ENCODE data around the gene STAM2.
"Not testable (repeated sequence)": the region's sequence is repeated elsewhere in the genome, so short reads cannot be mapped to it uniquely, and the experiment has no call there.

STAM2 gene

DNA sequence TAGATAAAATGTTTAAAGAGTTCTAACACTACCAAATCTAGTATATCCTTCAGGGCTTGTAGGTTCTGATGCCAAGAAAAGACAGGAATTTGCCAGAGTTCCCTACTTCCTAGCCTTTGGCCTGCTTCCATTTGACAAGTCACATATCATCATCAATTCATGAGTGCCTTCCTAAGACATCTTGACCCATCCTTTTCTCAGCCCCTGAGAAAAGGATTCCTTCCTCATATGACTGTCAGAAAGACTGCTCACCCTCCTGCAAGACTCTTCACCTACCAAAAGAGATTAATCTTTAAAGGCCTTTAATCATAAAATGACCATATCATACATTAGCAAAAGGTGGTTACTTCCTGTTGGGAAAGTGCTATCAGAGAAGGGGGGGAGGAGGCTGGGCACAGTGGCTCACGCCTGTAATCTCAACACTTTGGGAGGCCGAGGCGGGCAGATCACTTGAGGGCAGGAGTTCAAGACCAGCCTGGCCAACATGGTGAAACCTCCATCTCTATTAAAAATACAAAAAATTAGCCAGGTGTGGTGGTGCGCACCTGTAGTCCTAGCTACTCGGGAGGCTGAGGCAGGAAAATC, 3.3 kb downstream of the STAM2 start:
- peak overlapping the region; percentile 56 for H3K27ac ChIP-seq (ENCODE audit: low read depth, low read length)
- not testable (repeated sequence) for H2AFZ ChIP-seq (ENCODE audit: low read length, unreplicated experiment)

DNA sequence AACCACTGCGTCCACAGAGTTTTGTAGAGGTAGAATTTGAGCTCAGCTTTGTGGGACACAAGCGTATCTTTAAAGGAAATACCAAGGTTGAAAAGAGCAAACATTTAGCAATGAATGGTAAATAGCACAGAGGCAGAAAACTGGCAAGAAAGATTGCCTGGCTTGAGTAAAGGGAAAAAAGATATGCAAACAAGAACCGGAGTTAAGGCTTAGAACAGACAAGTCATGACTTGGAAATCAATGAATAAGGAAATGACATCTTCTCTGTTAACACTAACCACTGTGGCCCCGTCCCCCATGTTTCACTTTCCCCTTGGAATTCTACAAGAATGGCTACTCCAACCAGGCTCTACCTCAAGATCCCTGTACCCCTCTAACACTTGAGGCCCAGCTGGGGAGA, 3.8 kb downstream of the STAM2 start:
- peaks cover 38% of the 10 kb centered on the region for H3K4me1 ChIP-seq (ENCODE audit: control insufficient read depth, insufficient read depth, low read length, unreplicated experiment)
- peak overlapping the region; percentile 3 for H2AFZ ChIP-seq (ENCODE audit: low read length, unreplicated experiment)

More for the DNA sequence above, 3.3 kb downstream of the STAM2 start:
- not testable (repeated sequence) for H3K36me3 ChIP-seq (ENCODE audit: insufficient read depth, low read length); H3K27me3 ChIP-seq (ENCODE audit: insufficient read depth, low read length); H3K4me3 ChIP-seq (ENCODE audit: low read depth, low read length)
- Histone ChIP-seq H3K4me1 (ENCODE audit: control insufficient read depth, insufficient read depth, low read length, unreplicated experiment) (peaks cover 34% of the 10 kb centered on the region), H3K79me2 (ENCODE audit: control insufficient read depth, insufficient read depth, low read length, unreplicated experiment) (peaks cover 62% of the 10 kb centered on the region)

DNA sequence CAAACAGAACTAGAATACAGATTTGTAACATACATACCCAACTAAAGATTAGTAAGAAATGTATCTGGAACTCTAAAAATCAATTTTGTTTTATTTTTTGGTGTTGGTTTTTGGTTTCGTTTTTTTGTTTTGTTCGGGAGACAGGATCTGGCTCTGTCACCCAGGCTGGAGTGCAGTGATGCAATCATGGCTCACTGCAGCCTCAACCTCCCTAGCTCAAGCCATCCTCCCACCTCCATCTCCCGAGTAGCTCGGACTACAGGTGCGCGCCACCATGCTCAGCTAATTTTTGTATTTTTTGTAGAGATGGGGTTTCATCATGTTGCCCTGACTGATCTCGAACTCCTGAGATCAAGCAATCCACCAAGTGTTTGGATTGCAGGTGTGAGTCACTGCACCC, 6.4 kb downstream of the STAM2 start:
- not testable (repeated sequence) for H3K27me3 ChIP-seq (ENCODE audit: insufficient read depth, low read length); H2AFZ ChIP-seq (ENCODE audit: low read length, unreplicated experiment); H3K36me3 ChIP-seq (ENCODE audit: insufficient read depth, low read length)
- H3K4me1 ChIP-seq (ENCODE audit: control insufficient read depth, insufficient read depth, low read length, unreplicated experiment): peaks cover 40% of the 10 kb centered on the region
- peak overlapping the region; percentile 18; the same call in 1 of the 2 replicates for H3K27ac ChIP-seq (ENCODE audit: low read depth, low read length)
- H3K79me2 ChIP-seq (ENCODE audit: control insufficient read depth, insufficient read depth, low read length, unreplicated experiment): peaks cover 80% of the 10 kb centered on the region
- peak overlapping the region; percentile 30 for H3K4me3 ChIP-seq (ENCODE audit: low read depth, low read length)

More for the DNA sequence above, 3.8 kb downstream of the STAM2 start:
- peak overlapping the region; percentile 33 for H3K4me3 ChIP-seq (ENCODE audit: low read depth, low read length)
- H3K79me2 ChIP-seq (ENCODE audit: control insufficient read depth, insufficient read depth, low read length, unreplicated experiment): peaks cover 67% of the 10 kb centered on the region
- no peaks in the 10 kb centered on the region for H3K27me3 ChIP-seq (ENCODE audit: insufficient read depth, low read length)
- H3K36me3 ChIP-seq (ENCODE audit: insufficient read depth, low read length): no peaks in the 10 kb centered on the region
- peak overlapping the region; percentile 56 for H3K27ac ChIP-seq (ENCODE audit: low read depth, low read length)

- Histone ChIP-seq H3K4me1 (ENCODE audit: control insufficient read depth, insufficient read depth, low read length, unreplicated experiment) (peaks cover 35% of the 10 kb centered on the region), H3K79me2 (ENCODE audit: control insufficient read depth, insufficient read depth, low read length, unreplicated experiment) (peaks cover 77% of the 10 kb centered on the region), H3K4me3 (ENCODE audit: low read depth, low read length) (peak overlapping the region; percentile 67), H3K27ac (ENCODE audit: low read depth, low read length) (peak overlapping the region; percentile 56; the same call in 1 of the 2 replicates)
- H2AFZ ChIP-seq (ENCODE audit: low read length, unreplicated experiment); H3K27me3 ChIP-seq (ENCODE audit: insufficient read depth, low read length); H3K36me3 ChIP-seq (ENCODE audit: insufficient read depth, low read length): not testable (repeated sequence)
These were observed 8.1 kb downstream of the STAM2 start for GRCh38 chr2:152167470-152167869.

- H3K79me2 ChIP-seq (ENCODE audit: control insufficient read depth, insufficient read depth, low read length, unreplicated experiment): peaks cover 76% of the 10 kb centered on the region
These were observed 8.5 kb downstream of the STAM2 start for GRCh38 chr2:152167065-152167464.

DNA sequence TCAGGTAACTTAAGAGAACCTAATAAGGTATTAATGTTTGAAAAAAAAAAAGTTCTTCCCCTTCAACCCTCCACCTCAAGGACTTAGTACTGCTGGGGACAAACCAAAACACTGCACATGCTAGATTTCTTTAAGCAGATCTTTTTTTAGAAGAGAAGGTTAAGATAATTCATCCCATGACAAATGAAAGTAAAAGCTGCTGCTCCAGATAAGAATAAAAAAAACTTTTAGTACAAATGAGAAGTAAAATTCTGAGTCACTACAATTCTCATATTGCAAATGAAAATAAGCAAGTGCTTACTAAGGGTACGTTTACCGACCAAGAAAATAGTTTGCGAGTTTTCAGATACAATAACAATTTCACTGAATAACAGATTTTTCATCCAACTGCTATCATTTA, 8.9 kb downstream of the STAM2 start:
- Histone ChIP-seq H3K27ac (ENCODE audit: low read depth, low read length) (peak overlapping the region; percentile 56), H3K79me2 (ENCODE audit: control insufficient read depth, insufficient read depth, low read length, unreplicated experiment) (peaks cover 76% of the 10 kb centered on the region), H3K27me3 (ENCODE audit: insufficient read depth, low read length) (no peaks in the 10 kb centered on the region), H3K4me1 (ENCODE audit: control insufficient read depth, insufficient read depth, low read length, unreplicated experiment) (peaks cover 27% of the 10 kb centered on the region), H2AFZ (ENCODE audit: low read length, unreplicated experiment) (no peak overlapping the region), H3K36me3 (ENCODE audit: insufficient read depth, low read length) (no peaks in the 10 kb centered on the region), H3K4me3 (ENCODE audit: low read depth, low read length) (peak overlapping the region; percentile 67)

More at GRCh38 chr2:152167065-152167464, 8.5 kb downstream of the STAM2 start:
- H3K4me3 ChIP-seq (ENCODE audit: low read depth, low read length): peak overlapping the region; percentile 67
- no peaks in the 10 kb centered on the region for H3K36me3 ChIP-seq (ENCODE audit: insufficient read depth, low read length)
- peak overlapping the region; percentile 56 for H3K27ac ChIP-seq (ENCODE audit: low read depth, low read length)
- H2AFZ ChIP-seq (ENCODE audit: low read length, unreplicated experiment): no peak overlapping the region
- H3K4me1 ChIP-seq (ENCODE audit: control insufficient read depth, insufficient read depth, low read length, unreplicated experiment): peaks cover 31% of the 10 kb centered on the region
- H3K27me3 ChIP-seq (ENCODE audit: insufficient read depth, low read length): no peaks in the 10 kb centered on the region

- no peaks in the 10 kb centered on the region for H3K36me3 ChIP-seq (ENCODE audit: insufficient read depth, low read length)
- no peak overlapping the region for H3K27ac ChIP-seq (ENCODE audit: low read depth, low read length)
- peaks cover 25% of the 10 kb centered on the region for H3K4me1 ChIP-seq (ENCODE audit: control insufficient read depth, insufficient read depth, low read length, unreplicated experiment)
- no peak overlapping the region for H2AFZ ChIP-seq (ENCODE audit: low read length, unreplicated experiment)
- H3K4me3 ChIP-seq (ENCODE audit: low read depth, low read length): peak overlapping the region; percentile 67
- H3K79me2 ChIP-seq (ENCODE audit: control insufficient read depth, insufficient read depth, low read length, unreplicated experiment): peaks cover 75% of the 10 kb centered on the region
- no peaks in the 10 kb centered on the region for H3K27me3 ChIP-seq (ENCODE audit: insufficient read depth, low read length)
These were observed 9.8 kb downstream of the STAM2 start for GRCh38 chr2:152165780-152166179.

- Histone ChIP-seq H3K4me3 (ENCODE audit: low read depth, low read length) (no peak overlapping the region), H3K79me2 (ENCODE audit: control insufficient read depth, insufficient read depth, low read length, unreplicated experiment) (peaks cover 70% of the 10 kb centered on the region), H3K27ac (ENCODE audit: low read depth, low read length) (no peak overlapping the region), H3K36me3 (ENCODE audit: insufficient read depth, low read length) (no peaks in the 10 kb centered on the region), H3K27me3 (ENCODE audit: insufficient read depth, low read length) (no peaks in the 10 kb centered on the region), H2AFZ (ENCODE audit: low read length, unreplicated experiment) (no peak overlapping the region), H3K4me1 (ENCODE audit: control insufficient read depth, insufficient read depth, low read length, unreplicated experiment) (peaks cover 25% of the 10 kb centered on the region)
These were observed 10.3 kb downstream of the STAM2 start for GRCh38 chr2:152165306-152165705.

GRCh38 chr2:152163669-152164068, 11.9 kb downstream of the STAM2 start:
- not testable (repeated sequence) for H3K36me3 ChIP-seq (ENCODE audit: insufficient read depth, low read length); H3K27me3 ChIP-seq (ENCODE audit: insufficient read depth, low read length); H2AFZ ChIP-seq (ENCODE audit: low read length, unreplicated experiment); H3K27ac ChIP-seq (ENCODE audit: low read depth, low read length); H3K4me3 ChIP-seq (ENCODE audit: low read depth, low read length)
- Histone ChIP-seq H3K79me2 (ENCODE audit: control insufficient read depth, insufficient read depth, low read length, unreplicated experiment) (peaks cover 57% of the 10 kb centered on the region), H3K4me1 (ENCODE audit: control insufficient read depth, insufficient read depth, low read length, unreplicated experiment) (peaks cover 15% of the 10 kb centered on the region)

DNA sequence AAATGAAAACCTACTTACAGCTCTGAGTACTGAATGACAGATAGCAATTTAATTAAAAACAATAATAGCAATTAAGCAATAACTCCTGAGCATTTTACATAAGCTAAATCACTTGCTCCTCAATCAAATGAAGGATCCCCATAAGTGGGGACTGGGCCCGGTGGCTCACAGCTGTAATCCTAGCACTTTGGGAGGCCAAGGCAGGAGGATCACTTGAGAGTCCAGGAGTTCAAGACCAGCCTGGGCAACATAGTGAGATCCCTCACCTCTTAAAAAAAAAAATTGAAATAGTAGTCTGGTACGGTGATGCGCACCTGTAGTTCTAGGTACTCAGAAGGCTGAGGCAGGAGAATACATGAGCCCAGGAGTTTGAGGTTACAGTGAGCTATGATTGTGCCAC, 13.4 kb downstream of the STAM2 start:
- H3K4me3 ChIP-seq (ENCODE audit: low read depth, low read length): no peak overlapping the region
- H2AFZ ChIP-seq (ENCODE audit: low read length, unreplicated experiment): no peak overlapping the region
- H3K27me3 ChIP-seq (ENCODE audit: insufficient read depth, low read length): no peaks in the 10 kb centered on the region
- H3K79me2 ChIP-seq (ENCODE audit: control insufficient read depth, insufficient read depth, low read length, unreplicated experiment): peaks cover 55% of the 10 kb centered on the region
- no peak overlapping the region for H3K27ac ChIP-seq (ENCODE audit: low read depth, low read length)
- no peaks in the 10 kb centered on the region for H3K36me3 ChIP-seq (ENCODE audit: insufficient read depth, low read length)
- H3K4me1 ChIP-seq (ENCODE audit: control insufficient read depth, insufficient read depth, low read length, unreplicated experiment): peaks cover 10% of the 10 kb centered on the region

GRCh38 chr2:152161598-152161997, 14.0 kb downstream of the STAM2 start:
- H3K4me1 ChIP-seq (ENCODE audit: control insufficient read depth, insufficient read depth, low read length, unreplicated experiment): peaks cover 7% of the 10 kb centered on the region
- H3K27me3 ChIP-seq (ENCODE audit: insufficient read depth, low read length): no peaks in the 10 kb centered on the region
- H3K27ac ChIP-seq (ENCODE audit: low read depth, low read length): no peak overlapping the region
- no peak overlapping the region for H2AFZ ChIP-seq (ENCODE audit: low read length, unreplicated experiment)
- H3K79me2 ChIP-seq (ENCODE audit: control insufficient read depth, insufficient read depth, low read length, unreplicated experiment): peaks cover 57% of the 10 kb centered on the region
- H3K4me3 ChIP-seq (ENCODE audit: low read depth, low read length): no peak overlapping the region
- no peaks in the 10 kb centered on the region for H3K36me3 ChIP-seq (ENCODE audit: insufficient read depth, low read length)

All from ACC112 (cell line).